HG03354 (cell line): Measurements from ENCODE around the gene TIMM23.
"Not testable (repeated sequence)": the region's sequence is repeated elsewhere in the genome, so short reads cannot be mapped to it uniquely, and the experiment has no call there.

ENCODE experiments used
- ATAC-seq: cut with Tn5 transposase; IDR thresholded peaks from one replicate; pipeline ENCODE4 v1.9.1; 2021; ENCODE audit warnings: mild to moderate bottlenecking; ENCODE audit not compliant: unreplicated experiment, poor library complexity, severe bottlenecking

Gene TIMM23

GRCh38 chr10:46048152-46048551, 75.9 kb downstream of the TIMM23 start:
- ATAC-seq = no peak

GRCh38 chr10:46049497-46049831, 77.2 kb downstream of the TIMM23 start:
- not testable (repeated sequence) for ATAC-seq

GRCh38 chr10:46050941-46051623, 78.8 kb downstream of the TIMM23 start:
- no peak for ATAC-seq

GRCh38 chr10:46052057-46052790, 79.9 kb downstream of the TIMM23 start:
- ATAC-seq = no peak

GRCh38 chr10:46052791-46053375, 80.6 kb downstream of the TIMM23 start:
- ATAC-seq = no peak
